ENCODE results near the gene GAB3.

GAB3 gene

DNA sequence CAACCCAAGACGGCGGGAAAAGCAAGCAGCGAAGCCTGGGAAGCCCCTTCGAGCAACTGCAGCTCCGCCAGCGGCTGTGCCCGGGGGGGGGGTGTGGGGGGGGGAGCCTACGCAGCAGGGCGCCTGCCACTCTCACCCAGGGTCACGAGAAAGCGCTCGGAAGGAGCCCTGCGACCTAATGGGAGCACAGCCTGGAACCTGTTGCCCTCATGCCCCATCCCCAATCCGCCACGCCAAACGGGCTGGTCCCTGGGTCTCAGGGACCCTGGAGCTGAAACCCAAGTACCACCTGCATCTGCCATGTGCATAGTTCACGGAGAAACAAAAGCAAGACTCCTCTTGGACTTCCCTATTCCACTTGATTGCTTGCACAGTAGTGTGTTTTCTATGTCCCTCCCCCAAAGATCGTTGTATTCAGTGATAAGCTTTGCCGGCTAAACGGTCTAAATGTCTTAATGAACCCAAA lies 359 bp upstream of the GAB3 start:
- DNase-seq, result no peak

DNA sequence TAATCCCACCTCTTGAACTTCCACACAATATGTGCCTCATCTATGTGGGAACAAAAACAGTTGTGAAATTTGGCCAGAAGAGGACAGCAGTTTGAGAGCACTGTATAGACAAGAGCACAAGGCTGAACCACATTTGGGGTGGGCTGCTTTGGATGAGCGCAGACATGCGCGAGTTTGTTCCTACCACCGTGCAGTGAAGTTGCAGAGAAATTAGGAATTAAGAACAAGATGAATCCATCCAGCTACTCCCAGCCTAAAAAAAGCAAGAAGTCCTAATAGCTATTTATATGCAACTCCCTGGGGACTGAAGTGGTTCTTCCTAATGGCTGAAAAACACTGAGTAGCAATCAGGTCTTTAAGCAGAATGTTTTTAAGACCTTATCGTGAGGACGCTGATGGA lies 1.0 kb downstream of the GAB3 start:
- DNase-seq, result no peak

- DNase-seq, result no peak
These were observed 2.1 kb downstream of the GAB3 start for GRCh38 chrX:154748712-154749339.

DNA sequence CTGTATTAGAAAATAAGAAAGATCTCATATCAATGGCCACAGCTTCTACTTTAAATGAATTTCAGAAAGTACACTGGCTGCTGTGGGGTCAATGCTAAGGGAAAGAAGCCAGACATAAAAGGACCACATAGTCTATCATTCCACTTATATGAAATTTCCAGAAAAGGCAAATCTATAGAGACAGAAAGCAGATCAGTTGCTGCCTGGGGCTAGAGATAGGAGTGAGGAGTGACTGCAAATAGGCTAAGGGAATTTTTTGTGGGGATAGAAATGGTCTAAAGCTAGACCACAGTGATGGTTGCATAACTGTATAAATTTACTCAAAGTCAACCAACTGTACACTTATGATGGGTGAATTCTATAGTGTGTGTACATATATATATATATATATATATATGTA lies 8.3 kb downstream of the GAB3 start:
- DNase-seq, result no peak

GRCh38 chrX:154739952-154740465 lies 10.9 kb downstream of the GAB3 start:
- no peak for DNase-seq

DNA sequence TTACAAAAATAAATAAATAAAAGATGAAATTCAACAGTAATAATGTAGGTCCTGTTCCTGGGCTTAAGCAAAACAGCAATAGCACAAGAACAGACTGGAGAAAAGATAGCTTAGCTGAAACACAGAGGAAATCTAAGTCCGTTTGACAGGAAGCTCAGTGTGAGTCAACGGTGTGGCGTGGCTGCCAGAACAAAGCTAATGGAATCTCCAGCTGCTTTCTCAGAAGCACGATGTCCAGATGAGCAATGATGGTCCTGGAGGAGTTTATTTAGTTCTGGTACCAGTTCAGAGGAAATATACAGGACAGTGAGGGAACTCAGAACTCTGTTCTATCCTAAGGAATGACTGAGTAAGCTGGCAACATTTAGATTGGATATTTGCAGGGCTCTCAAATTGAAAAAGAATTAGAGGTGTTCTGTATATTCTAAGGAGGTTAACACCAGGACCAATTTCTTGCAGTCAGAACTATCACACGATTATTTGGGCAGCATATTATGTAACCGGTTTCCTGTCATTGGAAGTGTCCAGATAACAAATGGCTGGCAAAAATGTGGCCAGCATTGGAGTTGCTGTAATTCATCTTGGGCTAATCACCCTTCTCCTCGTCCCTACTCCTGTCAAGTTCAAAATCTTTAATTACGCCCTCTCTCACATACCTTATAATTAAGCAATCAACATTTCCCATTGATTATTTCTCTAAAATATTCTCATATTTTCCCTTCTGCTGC lies 12.7 kb downstream of the GAB3 start:
- DNase-seq, result no peak

DNA sequence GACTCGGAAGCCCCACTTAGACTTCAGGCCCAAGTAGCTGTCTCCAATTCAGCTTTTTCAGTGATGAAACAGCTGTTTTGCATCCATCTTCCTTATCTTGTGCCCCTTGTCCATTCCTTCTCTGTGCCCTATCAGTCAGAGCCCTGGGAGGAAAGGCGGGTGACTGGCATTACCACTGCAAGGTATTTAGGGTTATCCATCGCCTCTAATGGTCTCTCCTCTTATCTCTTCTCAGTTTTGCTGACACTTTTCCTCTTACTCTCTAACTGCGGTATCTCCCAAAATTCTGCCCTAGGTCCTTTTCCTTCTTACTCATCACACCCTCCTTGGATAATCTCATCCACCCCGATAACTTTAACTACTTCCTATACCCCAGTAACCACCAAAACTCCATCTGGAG lies 13.7 kb downstream of the GAB3 start:
- no peak for DNase-seq

DNA sequence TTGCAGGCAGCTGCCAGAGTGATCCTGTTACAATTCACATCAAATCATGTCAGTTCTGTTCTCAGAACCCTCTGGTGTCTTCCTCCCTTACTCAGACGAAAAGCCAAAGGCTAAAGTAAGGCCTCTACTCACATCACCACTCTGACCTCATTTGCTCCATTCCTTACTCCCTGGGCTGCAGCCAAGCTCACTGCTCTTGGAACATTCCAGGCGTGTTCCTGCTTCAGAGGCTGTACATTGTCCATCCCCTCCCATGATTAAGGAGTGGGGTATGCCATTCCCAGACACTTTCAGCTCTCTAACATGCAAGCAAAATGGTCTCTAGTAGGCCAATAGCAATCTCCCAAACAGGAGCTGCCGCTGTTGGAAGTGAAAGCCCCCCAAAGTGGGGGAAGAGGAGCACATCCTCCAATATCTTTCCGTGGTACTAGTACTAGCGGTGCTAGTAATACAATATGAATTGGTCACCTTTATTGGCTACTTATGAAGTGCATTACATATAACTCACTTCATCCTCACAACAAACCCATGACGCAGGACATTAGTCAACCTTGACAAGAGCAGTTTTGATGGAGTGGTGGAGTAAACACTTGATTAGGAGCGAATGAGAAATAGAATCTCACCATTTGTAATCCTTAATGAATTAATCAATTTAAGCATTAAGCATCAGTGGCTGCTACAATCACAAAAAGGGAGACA lies 15.0 kb downstream of the GAB3 start:
- DNase-seq, result no peak

DNA sequence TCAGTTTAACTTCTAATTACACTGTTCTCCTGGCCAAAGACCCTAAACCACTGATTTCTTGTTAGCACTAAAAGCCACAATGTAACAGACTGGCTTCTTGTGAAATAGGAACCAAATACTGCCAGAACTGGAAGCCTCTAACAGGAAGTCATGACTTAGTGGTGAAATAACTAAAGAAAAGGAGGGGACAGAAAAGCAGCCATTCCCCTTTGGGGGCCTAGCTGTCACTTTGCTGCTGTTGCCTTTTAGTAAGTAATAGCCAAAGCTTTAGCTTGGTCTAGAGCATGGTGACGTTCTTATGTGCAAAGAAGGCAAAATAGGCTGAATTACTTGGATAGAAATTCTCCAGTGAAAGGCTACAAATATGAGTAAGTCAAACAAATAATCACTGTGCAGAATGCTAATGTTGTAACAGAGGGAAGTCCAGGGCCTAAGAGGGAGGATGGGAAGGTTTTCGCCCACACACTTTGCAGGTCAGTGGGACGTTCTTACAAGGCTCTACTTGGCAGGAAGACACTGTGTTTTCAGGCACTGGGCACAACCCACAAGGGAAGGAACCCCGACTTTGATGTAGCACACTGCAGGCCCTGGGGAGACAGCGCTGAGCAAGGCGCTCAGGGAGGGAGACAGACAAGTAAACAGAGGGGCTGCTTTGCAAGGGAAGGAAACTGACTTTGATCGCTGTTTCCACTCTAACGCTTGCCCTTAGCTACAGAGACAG lies 16.7 kb downstream of the GAB3 start:
- DNase-seq, result no peak

- DNase-seq, result no peak
These were observed 17.8 kb downstream of the GAB3 start for GRCh38 chrX:154733066-154733425.

- DNase-seq, result no peak
These were observed 18.3 kb downstream of the GAB3 start for GRCh38 chrX:154732421-154733065.

- DNase-seq, result no peak
These were observed 19.0 kb downstream of the GAB3 start for GRCh38 chrX:154731881-154732280.

DNA sequence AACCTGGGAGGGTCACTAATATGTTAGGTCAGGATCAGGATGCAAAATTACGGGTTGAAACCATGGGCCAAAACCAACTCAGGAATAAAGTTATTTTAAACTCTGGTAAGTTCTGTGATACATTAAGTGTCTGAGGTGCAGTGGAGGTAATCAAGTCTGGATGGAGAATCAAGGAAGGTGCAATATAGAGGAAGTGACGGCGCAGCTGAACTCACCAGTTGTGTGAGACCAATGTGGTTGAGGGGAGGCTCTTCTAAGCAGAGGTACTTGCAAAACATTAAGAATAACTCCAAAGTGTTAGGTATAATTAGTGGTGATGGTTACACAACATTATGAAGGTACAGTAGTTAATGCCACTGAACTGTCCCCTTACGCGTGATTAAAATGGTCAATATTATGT lies 19.7 kb downstream of the GAB3 start:
- no peak for DNase-seq

DNA sequence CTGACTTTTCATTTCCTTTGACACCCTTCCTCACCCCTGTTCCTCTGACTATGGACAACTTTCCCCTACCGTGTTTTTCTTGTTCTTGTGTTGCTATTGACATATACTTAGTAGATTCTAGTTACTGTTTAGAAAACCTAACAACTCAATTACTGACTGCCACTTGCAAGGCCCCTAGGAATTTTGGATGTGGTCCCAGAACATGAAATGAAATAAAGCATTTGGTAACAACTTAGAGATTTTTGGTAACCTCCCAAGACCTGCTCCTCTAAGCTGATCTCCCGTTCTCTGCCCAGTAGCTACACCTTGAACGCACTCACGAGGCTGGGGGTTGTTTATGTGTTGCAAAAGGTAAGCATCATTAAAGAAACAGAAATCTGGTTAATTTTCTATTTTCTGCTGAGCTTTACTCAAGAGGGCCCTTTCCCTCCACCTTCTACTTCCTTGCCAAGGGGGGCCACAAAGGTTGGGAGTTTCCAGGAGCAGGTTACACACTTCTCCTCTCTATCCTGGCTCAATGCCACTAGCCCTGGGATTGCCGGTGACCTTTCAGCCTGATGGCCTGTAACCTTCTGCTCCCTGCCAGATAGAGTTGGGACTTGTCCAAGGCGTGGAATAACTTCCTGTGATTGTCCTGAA lies 20.5 kb downstream of the GAB3 start:
- DNase-seq, result no peak

GRCh38 chrX:154729439-154729838 lies 21.4 kb downstream of the GAB3 start:
- DNase-seq, result no peak

- DNase-seq, result no peak
These were observed 22.3 kb downstream of the GAB3 start for GRCh38 chrX:154728431-154729190.

GRCh38 chrX:154727871-154728270 lies 23.0 kb downstream of the GAB3 start:
- no peak for DNase-seq

- DNase-seq, result no peak
These were observed 23.5 kb downstream of the GAB3 start for GRCh38 chrX:154727418-154727817.

DNA sequence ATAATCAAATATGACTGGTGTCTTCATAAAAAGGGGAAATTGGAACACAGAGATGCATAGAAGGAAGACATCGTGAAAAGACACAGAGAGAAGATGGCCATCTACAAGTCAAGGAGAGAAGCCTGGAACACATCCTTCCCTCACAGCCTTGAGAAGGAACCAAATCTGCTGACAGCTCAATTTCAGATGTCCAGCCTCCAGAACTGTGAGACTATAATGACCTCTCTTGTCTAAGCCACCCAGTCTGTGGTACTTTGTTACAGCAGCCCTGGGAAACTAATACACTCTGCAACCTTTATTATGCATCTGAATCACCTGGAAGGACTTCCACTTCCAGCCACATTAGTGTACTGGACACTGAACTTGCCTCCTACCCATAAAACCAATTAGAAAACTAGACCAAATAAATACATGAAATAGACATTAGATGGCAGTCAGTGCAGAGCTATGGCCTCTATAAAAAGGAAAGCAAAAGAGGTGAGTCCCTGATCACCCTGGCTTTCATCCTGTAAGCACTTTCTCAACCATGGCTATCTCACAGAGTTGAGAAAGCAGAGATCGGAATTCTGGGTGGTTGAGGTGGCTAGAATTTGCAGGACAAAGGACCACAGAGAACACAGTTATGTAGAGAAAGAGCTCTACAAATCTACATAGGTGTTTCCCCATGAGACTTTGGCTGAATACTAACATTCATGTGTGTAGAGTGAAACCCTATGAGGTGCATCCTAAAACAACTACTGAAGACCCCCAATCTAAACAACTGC lies 25.7 kb downstream of the GAB3 start:
- DNase-seq, result no peak

- no peak for DNase-seq
These were observed 29.7 kb downstream of the GAB3 start for GRCh38 chrX:154721155-154721554.

GRCh38 chrX:154720067-154720466 lies 30.8 kb downstream of the GAB3 start:
- no peak for DNase-seq

All from activated CD8-positive, alpha-beta memory T cell treated with anti-CD3 and anti-CD28 coated beads, Interleukin-2, amount 50 U/mL, for 48 hours (primary cell).